ENCODE measurements around the gene MOGAT2. TPM values are rescaled to one million over a fixed set of nuclear protein-coding genes. Genes with fewer than 3 reads are reported as not detected.

Gene MOGAT2
- total and polyA plus RNA-seq, 2 of the 13 experiments (the other 11 are each of a cell fraction or from before 2014, with no cell fraction given), result 27.2 to 27.8 TPM

DNA sequence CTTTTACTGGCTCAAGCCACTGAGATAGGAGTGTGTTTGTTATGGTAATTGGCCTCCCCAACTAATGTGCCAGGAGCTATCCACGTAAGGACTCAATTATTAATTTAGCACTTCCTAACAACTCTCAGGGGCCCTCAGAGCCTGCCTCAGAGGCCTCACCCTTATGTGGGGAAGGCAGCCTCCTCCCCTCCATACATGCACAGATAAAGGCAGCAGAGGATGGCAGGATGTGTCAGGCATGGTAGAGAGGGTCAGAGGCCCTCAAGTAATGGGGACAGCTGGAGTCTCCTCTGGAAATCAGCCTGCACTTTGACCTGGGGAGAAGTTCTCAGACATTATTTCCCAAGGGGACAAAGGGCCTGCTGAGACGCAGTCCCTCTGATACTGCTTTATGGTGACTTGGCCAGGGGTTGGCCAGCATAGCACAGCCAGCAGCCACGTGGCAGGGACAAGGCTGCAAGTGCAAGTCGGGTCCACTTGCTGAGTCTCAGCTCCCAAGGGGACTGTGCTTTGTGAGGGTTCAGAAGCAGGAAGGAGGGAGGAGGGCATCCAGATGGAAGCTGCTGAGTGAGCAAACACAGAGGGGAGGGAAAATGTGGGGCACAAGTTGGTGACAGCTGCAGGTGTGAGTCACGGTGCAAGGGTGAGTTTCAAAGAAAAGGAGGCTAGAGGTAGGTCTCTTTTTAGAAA, 17.0 kb downstream of the MOGAT2 start (continued):
- TF ChIP-seq, protein P1, sequence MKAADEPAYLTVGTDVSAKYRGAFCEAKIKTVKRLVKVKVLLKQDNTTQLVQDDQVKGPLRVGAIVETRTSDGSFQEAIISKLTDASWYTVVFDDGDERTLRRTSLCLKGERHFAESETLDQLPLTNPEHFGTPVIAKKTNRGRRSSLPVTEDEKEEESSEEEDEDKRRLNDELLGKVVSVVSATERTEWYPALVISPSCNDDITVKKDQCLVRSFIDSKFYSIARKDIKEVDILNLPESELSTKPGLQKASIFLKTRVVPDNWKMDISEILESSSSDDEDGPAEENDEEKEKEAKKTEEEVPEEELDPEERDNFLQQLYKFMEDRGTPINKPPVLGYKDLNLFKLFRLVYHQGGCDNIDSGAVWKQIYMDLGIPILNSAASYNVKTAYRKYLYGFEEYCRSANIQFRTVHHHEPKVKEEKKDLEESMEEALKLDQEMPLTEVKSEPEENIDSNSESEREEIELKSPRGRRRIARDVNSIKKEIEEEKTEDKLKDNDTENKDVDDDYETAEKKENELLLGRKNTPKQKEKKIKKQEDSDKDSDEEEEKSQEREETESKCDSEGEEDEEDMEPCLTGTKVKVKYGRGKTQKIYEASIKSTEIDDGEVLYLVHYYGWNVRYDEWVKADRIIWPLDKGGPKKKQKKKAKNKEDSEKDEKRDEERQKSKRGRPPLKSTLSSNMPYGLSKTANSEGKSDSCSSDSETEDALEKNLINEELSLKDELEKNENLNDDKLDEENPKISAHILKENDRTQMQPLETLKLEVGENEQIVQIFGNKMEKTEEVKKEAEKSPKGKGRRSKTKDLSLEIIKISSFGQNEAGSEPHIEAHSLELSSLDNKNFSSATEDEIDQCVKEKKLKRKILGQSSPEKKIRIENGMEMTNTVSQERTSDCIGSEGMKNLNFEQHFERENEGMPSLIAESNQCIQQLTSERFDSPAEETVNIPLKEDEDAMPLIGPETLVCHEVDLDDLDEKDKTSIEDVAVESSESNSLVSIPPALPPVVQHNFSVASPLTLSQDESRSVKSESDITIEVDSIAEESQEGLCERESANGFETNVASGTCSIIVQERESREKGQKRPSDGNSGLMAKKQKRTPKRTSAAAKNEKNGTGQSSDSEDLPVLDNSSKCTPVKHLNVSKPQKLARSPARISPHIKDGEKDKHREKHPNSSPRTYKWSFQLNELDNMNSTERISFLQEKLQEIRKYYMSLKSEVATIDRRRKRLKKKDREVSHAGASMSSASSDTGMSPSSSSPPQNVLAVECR (CRISPR knock-in tag; IDR thresholded peaks at IDR 0.05; ENCODE audit: borderline replicate concordance), result no peak
- TF ChIP-seq SOX5 (CRISPR knock-in tag; IDR thresholded peaks at IDR 0.05; ENCODE audit: borderline replicate concordance), result no peak; the same call in 1 of the 2 replicates
- TF ChIP-seq, protein P2, sequence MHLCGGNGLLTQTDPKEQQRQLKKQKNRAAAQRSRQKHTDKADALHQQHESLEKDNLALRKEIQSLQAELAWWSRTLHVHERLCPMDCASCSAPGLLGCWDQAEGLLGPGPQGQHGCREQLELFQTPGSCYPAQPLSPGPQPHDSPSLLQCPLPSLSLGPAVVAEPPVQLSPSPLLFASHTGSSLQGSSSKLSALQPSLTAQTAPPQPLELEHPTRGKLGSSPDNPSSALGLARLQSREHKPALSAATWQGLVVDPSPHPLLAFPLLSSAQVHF (CRISPR knock-in tag; IDR thresholded peaks at IDR 0.05), result no peak
- no peak for TF ChIP-seq NPAS2 (CRISPR knock-in tag; IDR thresholded peaks at IDR 0.05; ENCODE audit: borderline replicate concordance)
- no peak for TF ChIP-seq ZNF382 (CRISPR knock-in tag; IDR thresholded peaks at IDR 0.05; ENCODE audit: borderline replicate concordance)
- TF ChIP-seq ZNF124 (CRISPR knock-in tag; IDR thresholded peaks at IDR 0.05), result no peak
- TF ChIP-seq ZNF354B (CRISPR knock-in tag; IDR thresholded peaks at IDR 0.05), result no peak
- no peak for TF ChIP-seq POGZ (CRISPR knock-in tag; IDR thresholded peaks at IDR 0.05)
- TF ChIP-seq, protein P3, sequence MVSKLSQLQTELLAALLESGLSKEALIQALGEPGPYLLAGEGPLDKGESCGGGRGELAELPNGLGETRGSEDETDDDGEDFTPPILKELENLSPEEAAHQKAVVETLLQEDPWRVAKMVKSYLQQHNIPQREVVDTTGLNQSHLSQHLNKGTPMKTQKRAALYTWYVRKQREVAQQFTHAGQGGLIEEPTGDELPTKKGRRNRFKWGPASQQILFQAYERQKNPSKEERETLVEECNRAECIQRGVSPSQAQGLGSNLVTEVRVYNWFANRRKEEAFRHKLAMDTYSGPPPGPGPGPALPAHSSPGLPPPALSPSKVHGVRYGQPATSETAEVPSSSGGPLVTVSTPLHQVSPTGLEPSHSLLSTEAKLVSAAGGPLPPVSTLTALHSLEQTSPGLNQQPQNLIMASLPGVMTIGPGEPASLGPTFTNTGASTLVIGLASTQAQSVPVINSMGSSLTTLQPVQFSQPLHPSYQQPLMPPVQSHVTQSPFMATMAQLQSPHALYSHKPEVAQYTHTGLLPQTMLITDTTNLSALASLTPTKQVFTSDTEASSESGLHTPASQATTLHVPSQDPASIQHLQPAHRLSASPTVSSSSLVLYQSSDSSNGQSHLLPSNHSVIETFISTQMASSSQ (IDR thresholded peaks at IDR 0.05; ENCODE audit: low read depth), result no peak
- TF ChIP-seq, protein P3 (CRISPR knock-in tag; IDR thresholded peaks at IDR 0.05; ENCODE audit: borderline replicate concordance), result no peak
- TF ChIP-seq U2AF1 (optimal IDR thresholded peaks at IDR 0.05; ENCODE audit: low read depth, low read length), result no peak
- no peak for TF ChIP-seq TAF15 (IDR thresholded peaks at IDR 0.05; ENCODE audit: low read depth, low read length, poor library complexity, severe bottlenecking)
- no peak for TF ChIP-seq SMYD3 (CRISPR knock-in tag; IDR thresholded peaks at IDR 0.05)
- TF ChIP-seq, protein P4, sequence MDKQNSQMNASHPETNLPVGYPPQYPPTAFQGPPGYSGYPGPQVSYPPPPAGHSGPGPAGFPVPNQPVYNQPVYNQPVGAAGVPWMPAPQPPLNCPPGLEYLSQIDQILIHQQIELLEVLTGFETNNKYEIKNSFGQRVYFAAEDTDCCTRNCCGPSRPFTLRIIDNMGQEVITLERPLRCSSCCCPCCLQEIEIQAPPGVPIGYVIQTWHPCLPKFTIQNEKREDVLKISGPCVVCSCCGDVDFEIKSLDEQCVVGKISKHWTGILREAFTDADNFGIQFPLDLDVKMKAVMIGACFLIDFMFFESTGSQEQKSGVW (CRISPR knock-in tag; IDR thresholded peaks at IDR 0.05; ENCODE audit: borderline replicate concordance), result no peak
- TF ChIP-seq ZNF446 (CRISPR knock-in tag; IDR thresholded peaks at IDR 0.05), result no peak
- TF ChIP-seq ZNF615 (CRISPR knock-in tag; IDR thresholded peaks at IDR 0.05; ENCODE audit: borderline replicate concordance), result no peak
- TF ChIP-seq RXRB (CRISPR knock-in tag; IDR thresholded peaks at IDR 0.05; ENCODE audit: borderline replicate concordance), result peak; percentile 39; the same call in 1 of the 2 replicates
- TF ChIP-seq EP300 (IDR thresholded peaks at IDR 0.05; ENCODE audit: low read depth in 2 of 2, low read length in 2 of 2), result peak in 1 of 2 experiments; percentile 44; a peak in 1 of 4 replicates
- TF ChIP-seq EP300 (CRISPR knock-in tag; IDR thresholded peaks at IDR 0.05; ENCODE audit: borderline replicate concordance), result 0 out of 2 replicates have a peak, but pooled peaks have one; percentile 15
- no peak for TF ChIP-seq ZC3H4 (CRISPR knock-in tag; IDR thresholded peaks at IDR 0.05; ENCODE audit: borderline replicate concordance)
